OCI-LY7 (cell line): ENCODE results near the gene IGF2BP2.

Experiments used
- CTCF ChIP-seq: fragments of 200-600 bp; sonication (generic); conservative IDR thresholded peaks from 2 replicates; pipeline ENCODE4 v1.5.1; 2014; ENCODE audit warnings: mild to moderate bottlenecking, antibody characterized with exemption, low read length, moderate library complexity, mixed read lengths
- EZH2phosphoT487 ChIP-seq: fragments of 200-600 bp; sonication (generic); IDR thresholded peaks from 2 replicates; pipeline ENCODE4 v1.6.1; 2018; ENCODE audit warnings: low read depth, borderline replicate concordance, mild to moderate bottlenecking, mixed run types, antibody characterized with exemption, low read length, moderate library complexity, mixed read lengths

GRCh38 chr3:185680231-185680630 is 144.6 kb downstream of the IGF2BP2 start:
- no peak for TF ChIP-seq CTCF
- TF ChIP-seq EZH2phosphoT487, result no peak
